HEK293 (cell line): ENCODE data around the gene SLU7.

Experiments
- HOXC10 ChIP-seq: sonication (generic); formaldehyde crosslinking; IDR thresholded peaks from 2 replicates; pipeline ENCODE4 v1.8.1; 2023; ENCODE audit warnings: mild to moderate bottlenecking, missing genetic modification reagents
- KLF8 ChIP-seq: fragments of 450-650 bp; formaldehyde crosslinking; IDR thresholded peaks from 2 replicates; pipeline ENCODE4 v1.5.1; 2016; ENCODE audit warnings: missing biosample characterization, missing genetic modification characterization
- MZF1 ChIP-seq: fragments of 450-650 bp; formaldehyde crosslinking; IDR thresholded peaks from 2 replicates; pipeline ENCODE4 v1.5.1; 2017; ENCODE audit warnings: missing biosample characterization, missing genetic modification characterization, borderline replicate concordance
- RBAK ChIP-seq: fragments of 450-650 bp; formaldehyde crosslinking; IDR thresholded peaks from 2 replicates; pipeline ENCODE4 v1.5.1; 2016; ENCODE audit warnings: missing biosample characterization, missing genetic modification characterization
- ZBTB17 ChIP-seq: fragments of 450-650 bp; formaldehyde crosslinking; IDR thresholded peaks from 2 replicates; pipeline ENCODE4 v1.5.1; 2016; ENCODE audit warnings: missing biosample characterization, missing genetic modification characterization
- ZBTB48 ChIP-seq: fragments of 450-650 bp; formaldehyde crosslinking; IDR thresholded peaks from 2 replicates; pipeline ENCODE4 v1.5.1; 2016; ENCODE audit warnings: missing biosample characterization, missing genetic modification characterization
- ZNF10 ChIP-seq: fragments of 450-650 bp; formaldehyde crosslinking; IDR thresholded peaks from 2 replicates; pipeline ENCODE4 v1.5.1; 2017; ENCODE audit warnings: missing biosample characterization, missing genetic modification characterization
- ZNF112 ChIP-seq: fragments of 450-650 bp; formaldehyde crosslinking; IDR thresholded peaks from 2 replicates; pipeline ENCODE4 v1.5.0; 2017; ENCODE audit warnings: missing biosample characterization, missing genetic modification characterization
- ZNF132 ChIP-seq: fragments of 450-650 bp; formaldehyde crosslinking; IDR thresholded peaks from 2 replicates; pipeline ENCODE4 v1.5.1; 2017; ENCODE audit warnings: missing biosample characterization, missing genetic modification characterization, borderline replicate concordance
- ZNF266 ChIP-seq: fragments of 450-650 bp; formaldehyde crosslinking; IDR thresholded peaks from 2 replicates; pipeline ENCODE4 v1.5.1; 2016; ENCODE audit warnings: missing biosample characterization, missing genetic modification characterization, low read depth
- ZNF48 ChIP-seq: fragments of 450-650 bp; formaldehyde crosslinking; IDR thresholded peaks from 2 replicates; pipeline ENCODE4 v1.5.1; 2016; ENCODE audit warnings: missing biosample characterization, missing genetic modification characterization
- ZNF514 ChIP-seq: fragments of 450-650 bp; formaldehyde crosslinking; IDR thresholded peaks from 2 replicates; pipeline ENCODE4 v1.5.1; 2016; ENCODE audit warnings: missing biosample characterization, missing genetic modification characterization
- ZNF521 ChIP-seq: fragments of 450-650 bp; formaldehyde crosslinking; IDR thresholded peaks from 2 replicates; pipeline ENCODE4 v1.5.1; 2017; ENCODE audit warnings: missing biosample characterization, mild to moderate bottlenecking, missing genetic modification characterization
- ZNF837 ChIP-seq: fragments of 450-650 bp; formaldehyde crosslinking; IDR thresholded peaks from 2 replicates; pipeline ENCODE4 v1.5.1; 2016; ENCODE audit warnings: missing biosample characterization, missing genetic modification characterization
- TF ChIP-seq, protein P1 (sequence below): fragments of 450-650 bp; formaldehyde crosslinking; IDR thresholded peaks from 2 replicates; pipeline ENCODE4 v1.5.1; 2016; ENCODE audit warnings: missing biosample characterization, missing genetic modification characterization
- TF ChIP-seq, protein P2 (sequence below): fragments of 450-650 bp; formaldehyde crosslinking; IDR thresholded peaks from 2 replicates; pipeline ENCODE4 v1.5.1; 2016; ENCODE audit warnings: missing biosample characterization, missing genetic modification characterization
- TF ChIP-seq, protein P3 (sequence below): fragments of 450-650 bp; formaldehyde crosslinking; IDR thresholded peaks from 2 replicates; pipeline ENCODE4 v1.5.0; 2017; ENCODE audit warnings: missing biosample characterization, missing genetic modification characterization, borderline replicate concordance
- TF ChIP-seq, protein P4 (sequence below): fragments of 450-650 bp; formaldehyde crosslinking; IDR thresholded peaks from 2 replicates; pipeline ENCODE4 v1.5.1; 2016; ENCODE audit warnings: missing biosample characterization, missing genetic modification characterization
- TF ChIP-seq, protein P5 (sequence below): fragments of 450-650 bp; formaldehyde crosslinking; IDR thresholded peaks from 2 replicates; pipeline ENCODE4 v1.5.1; 2016; ENCODE audit warnings: missing biosample characterization, missing genetic modification characterization
- TF ChIP-seq, protein P6 (sequence below): fragments of 450-650 bp; formaldehyde crosslinking; conservative IDR thresholded peaks from 2 replicates; pipeline ENCODE4 v1.5.1; 2016; ENCODE audit warnings: low read depth, missing biosample characterization, missing genetic modification characterization

SLU7 gene

DNA sequence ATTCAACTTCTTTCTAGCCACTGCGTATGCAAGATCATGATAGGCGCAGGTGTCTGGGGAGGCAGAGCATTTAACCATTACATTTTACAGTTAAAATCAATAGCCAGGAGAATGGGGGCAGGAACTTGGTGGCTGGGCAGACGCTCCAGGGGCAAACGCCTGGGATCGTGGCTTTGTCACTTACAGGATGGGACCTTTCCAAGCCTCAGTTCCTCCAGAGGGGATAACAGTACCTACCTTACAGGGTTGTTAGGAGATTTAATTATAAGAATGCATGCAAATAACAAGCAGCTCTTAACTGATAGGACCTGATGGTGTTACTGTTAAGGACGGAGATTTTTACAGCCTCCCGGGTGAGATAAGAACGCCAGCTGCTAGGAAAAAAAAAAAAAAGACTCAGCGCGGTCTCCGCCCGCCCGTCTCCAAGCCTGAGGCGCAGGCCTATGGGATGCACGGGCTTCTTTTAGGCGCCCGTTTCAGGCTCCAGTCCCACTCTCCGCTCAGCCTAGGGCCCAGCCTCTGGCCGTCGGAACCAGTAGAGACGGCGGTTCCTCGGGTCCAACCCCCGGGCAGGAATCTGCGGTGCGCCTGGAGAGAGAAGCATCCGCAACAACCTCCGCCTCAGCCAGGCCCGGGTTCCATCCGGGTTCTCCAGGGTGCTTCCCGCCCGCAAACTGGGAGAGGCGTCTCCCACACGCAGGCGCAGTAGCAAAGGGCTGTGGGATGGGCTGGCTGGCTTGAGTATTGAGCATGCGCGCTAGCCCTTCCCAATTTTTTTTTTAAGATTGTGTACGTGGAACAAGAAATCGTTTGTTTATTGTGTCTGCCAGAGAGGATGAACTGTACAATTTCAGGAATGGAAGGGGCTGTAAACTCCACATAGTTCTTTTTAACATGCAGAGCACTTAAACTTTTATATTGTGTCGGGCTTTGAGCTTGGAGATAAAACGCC lies 19.2 kb downstream of the SLU7 start, which contains the start of gene FAM200C (continued):
- no peak for TF ChIP-seq ZBTB48
- TF ChIP-seq MZF1 (tag by site-specific recombination): peak; percentile 29; the same call in 1 of the 2 replicates
- TF ChIP-seq ZNF514 (tag by site-specific recombination): no peak
- TF ChIP-seq, protein P1, sequence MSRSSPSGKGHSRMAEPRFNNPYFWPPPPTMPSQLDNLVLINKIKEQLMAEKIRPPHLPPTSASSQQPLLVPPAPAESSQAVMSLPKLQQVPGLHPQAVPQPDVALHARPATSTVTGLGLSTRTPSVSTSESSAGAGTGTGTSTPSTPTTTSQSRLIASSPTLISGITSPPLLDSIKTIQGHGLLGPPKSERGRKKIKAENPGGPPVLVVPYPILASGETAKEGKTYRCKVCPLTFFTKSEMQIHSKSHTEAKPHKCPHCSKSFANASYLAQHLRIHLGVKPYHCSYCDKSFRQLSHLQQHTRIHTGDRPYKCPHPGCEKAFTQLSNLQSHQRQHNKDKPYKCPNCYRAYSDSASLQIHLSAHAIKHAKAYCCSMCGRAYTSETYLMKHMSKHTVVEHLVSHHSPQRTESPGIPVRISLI (tag by site-specific recombination): peak; percentile 93
- TF ChIP-seq ZNF521 (tag by site-specific recombination): no peak
- no peak for TF ChIP-seq ZNF266 (tag by site-specific recombination)
- no peak for TF ChIP-seq ZNF837 (tag by site-specific recombination)
- TF ChIP-seq HOXC10 (CRISPR knock-in tag): no peak
- TF ChIP-seq ZNF48 (tag by site-specific recombination): no peak
- no peak for TF ChIP-seq ZNF132
- no peak for TF ChIP-seq ZNF10 (tag by site-specific recombination)
- TF ChIP-seq KLF8: peak; percentile 77; the same call in 1 of the 2 replicates
- TF ChIP-seq ZNF112 (tag by site-specific recombination): no peak
- TF ChIP-seq, protein P2, sequence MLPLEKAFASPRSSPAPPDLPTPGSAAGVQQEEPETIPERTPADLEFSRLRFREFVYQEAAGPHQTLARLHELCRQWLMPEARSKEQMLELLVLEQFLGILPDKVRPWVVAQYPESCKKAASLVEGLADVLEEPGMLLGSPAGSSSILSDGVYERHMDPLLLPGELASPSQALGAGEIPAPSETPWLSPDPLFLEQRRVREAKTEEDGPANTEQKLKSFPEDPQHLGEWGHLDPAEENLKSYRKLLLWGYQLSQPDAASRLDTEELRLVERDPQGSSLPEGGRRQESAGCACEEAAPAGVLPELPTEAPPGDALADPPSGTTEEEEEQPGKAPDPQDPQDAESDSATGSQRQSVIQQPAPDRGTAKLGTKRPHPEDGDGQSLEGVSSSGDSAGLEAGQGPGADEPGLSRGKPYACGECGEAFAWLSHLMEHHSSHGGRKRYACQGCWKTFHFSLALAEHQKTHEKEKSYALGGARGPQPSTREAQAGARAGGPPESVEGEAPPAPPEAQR (tag by site-specific recombination): no peak
- TF ChIP-seq, protein P3, sequence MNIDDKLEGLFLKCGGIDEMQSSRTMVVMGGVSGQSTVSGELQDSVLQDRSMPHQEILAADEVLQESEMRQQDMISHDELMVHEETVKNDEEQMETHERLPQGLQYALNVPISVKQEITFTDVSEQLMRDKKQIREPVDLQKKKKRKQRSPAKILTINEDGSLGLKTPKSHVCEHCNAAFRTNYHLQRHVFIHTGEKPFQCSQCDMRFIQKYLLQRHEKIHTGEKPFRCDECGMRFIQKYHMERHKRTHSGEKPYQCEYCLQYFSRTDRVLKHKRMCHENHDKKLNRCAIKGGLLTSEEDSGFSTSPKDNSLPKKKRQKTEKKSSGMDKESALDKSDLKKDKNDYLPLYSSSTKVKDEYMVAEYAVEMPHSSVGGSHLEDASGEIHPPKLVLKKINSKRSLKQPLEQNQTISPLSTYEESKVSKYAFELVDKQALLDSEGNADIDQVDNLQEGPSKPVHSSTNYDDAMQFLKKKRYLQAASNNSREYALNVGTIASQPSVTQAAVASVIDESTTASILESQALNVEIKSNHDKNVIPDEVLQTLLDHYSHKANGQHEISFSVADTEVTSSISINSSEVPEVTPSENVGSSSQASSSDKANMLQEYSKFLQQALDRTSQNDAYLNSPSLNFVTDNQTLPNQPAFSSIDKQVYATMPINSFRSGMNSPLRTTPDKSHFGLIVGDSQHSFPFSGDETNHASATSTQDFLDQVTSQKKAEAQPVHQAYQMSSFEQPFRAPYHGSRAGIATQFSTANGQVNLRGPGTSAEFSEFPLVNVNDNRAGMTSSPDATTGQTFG: no peak
- no peak for TF ChIP-seq RBAK (tag by site-specific recombination)
- TF ChIP-seq, protein P4, sequence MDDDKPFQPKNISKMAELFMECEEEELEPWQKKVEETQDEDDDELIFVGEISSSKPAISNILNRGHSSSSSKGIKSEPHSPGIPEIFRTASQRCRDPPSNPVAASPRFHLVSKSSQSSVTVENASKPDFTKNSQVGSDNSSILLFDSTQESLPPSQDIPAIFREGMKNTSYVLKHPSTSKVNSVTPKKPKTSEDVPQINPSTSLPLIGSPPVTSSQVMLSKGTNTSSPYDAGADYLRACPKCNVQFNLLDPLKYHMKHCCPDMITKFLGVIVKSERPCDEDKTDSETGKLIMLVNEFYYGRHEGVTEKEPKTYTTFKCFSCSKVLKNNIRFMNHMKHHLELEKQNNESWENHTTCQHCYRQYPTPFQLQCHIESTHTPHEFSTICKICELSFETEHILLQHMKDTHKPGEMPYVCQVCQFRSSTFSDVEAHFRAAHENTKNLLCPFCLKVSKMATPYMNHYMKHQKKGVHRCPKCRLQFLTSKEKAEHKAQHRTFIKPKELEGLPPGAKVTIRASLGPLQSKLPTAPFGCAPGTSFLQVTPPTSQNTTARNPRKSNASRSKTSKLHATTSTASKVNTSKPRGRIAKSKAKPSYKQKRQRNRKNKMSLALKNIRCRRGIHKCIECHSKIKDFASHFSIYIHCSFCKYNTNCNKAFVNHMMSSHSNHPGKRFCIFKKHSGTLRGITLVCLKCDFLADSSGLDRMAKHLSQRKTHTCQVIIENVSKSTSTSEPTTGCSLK: no peak
- TF ChIP-seq ZBTB17 (tag by site-specific recombination): peak; percentile 60; the same call in 1 of the 2 replicates
- TF ChIP-seq, protein P5, sequence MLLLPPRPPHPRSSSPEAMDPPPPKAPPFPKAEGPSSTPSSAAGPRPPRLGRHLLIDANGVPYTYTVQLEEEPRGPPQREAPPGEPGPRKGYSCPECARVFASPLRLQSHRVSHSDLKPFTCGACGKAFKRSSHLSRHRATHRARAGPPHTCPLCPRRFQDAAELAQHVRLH: peak; percentile 74; the same call in 1 of the 2 replicates
- TF ChIP-seq, protein P6, sequence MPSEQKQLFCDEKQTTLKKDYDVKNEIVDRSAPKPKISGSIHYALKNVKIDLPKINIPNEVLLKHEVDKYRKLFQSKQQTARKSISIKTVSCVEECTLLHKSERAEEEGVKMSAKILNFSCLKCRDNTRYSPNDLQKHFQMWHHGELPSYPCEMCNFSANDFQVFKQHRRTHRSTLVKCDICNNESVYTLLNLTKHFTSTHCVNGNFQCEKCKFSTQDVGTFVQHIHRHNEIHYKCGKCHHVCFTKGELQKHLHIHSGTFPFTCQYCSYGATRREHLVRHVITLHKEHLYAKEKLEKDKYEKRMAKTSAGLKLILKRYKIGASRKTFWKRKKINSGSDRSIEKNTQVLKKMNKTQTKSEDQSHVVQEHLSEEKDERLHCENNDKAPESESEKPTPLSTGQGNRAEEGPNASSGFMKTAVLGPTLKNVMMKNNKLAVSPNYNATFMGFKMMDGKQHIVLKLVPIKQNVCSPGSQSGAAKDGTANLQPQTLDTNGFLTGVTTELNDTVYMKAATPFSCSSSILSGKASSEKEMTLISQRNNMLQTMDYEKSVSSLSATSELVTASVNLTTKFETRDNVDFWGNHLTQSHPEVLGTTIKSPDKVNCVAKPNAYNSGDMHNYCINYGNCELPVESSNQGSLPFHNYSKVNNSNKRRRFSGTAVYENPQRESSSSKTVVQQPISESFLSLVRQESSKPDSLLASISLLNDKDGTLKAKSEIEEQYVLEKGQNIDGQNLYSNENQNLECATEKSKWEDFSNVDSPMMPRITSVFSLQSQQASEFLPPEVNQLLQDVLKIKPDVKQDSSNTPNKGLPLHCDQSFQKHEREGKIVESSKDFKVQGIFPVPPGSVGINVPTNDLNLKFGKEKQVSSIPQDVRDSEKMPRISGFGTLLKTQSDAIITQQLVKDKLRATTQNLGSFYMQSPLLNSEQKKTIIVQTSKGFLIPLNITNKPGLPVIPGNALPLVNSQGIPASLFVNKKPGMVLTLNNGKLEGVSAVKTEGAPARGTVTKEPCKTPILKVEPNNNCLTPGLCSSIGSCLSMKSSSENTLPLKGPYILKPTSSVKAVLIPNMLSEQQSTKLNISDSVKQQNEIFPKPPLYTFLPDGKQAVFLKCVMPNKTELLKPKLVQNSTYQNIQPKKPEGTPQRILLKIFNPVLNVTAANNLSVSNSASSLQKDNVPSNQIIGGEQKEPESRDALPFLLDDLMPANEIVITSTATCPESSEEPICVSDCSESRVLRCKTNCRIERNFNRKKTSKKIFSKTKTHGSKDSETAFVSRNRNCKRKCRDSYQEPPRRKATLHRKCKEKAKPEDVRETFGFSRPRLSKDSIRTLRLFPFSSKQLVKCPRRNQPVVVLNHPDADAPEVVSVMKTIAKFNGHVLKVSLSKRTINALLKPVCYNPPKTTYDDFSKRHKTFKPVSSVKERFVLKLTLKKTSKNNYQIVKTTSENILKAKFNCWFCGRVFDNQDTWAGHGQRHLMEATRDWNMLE: no peak; the same call in 1 of the 2 replicates
